Stimulated activated CD4-positive, alpha-beta T cell treated with anti-CD3 and anti-CD28 coated beads, Interleukin-12 subunit alpha, Interleukin-12 subunit beta, amount 100 ng/mL, for 24 hours (primary cell): ENCODE results near the gene CYB561A3.

ENCODE experiments used
- DNase-seq, 2 experiments: peaks; one replicate each; pipeline ENCODE4 v3.0.0-alpha.2; 2020; ENCODE audit warnings: low read depth in 2 of 2

The CYB561A3 gene

DNA sequence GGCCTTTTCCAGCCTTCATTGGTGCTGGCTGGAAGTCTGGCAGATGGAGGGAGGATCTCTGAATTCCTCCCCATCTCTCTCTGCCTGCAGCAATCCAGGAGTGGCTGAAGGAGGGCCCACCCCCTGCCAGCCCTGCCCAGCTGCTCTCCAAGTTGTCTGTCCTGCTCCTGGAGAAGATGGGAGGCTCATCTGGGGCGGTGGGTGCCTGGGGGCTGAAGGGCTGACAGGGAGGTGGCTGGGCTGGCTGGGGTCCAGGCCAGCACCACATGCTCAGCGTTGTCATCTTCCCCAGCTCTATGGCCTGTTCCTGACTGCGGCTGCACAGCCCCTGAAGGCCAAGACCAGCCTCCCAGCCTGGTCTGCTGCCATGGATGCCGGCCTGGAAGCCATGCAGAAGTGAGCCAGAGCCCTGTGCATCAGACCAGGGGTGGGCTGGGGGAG lies 16.5 kb downstream of the CYB561A3 start:
- no peak for DNase-seq

DNA sequence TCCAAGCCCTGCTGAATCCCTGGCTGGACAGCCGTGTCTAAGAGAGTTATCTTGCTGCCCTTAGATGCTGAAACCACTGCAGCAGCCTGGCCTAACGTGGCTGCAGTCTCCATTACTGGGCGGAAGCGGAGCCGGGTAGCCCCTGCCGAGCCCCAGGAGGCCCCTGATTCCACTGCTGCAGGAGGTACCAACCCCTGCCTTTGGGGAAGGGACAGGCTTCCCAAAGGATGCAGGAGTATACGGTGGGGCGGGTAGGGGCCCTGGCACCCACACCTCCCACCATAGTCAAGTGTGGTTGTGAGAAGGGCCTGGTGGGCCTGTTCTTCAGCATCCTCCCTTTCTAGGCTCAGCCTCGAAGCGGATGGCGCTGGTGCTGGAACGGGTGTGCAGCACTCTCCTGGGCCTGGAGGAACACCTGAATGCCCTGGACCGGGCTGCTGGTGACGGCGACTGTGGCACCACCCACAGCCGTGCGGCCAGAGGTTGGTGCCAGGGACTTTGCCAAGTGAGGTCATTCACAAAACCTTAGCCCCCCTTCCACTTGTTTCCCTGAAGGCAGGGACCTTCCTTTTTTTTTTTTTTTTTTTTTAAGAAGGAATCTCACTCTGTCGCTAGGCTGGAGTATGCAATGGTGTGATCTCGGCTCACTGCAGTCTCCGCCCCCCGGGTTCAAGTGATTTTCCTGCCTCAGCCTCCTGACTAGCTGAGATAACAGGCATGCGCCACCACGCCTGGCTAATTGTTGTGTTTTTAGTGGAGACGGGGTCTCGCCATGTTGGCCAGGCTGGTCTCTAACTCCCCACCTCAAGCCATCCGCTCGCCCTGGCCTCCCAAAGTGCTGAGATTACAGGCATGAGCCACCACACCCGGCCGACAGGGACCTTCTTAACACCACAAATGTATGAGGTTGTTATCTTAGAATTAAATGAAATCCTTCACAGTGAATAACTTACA lies 17.6 kb downstream of the CYB561A3 start:
- DNase-seq: no peak

DNA sequence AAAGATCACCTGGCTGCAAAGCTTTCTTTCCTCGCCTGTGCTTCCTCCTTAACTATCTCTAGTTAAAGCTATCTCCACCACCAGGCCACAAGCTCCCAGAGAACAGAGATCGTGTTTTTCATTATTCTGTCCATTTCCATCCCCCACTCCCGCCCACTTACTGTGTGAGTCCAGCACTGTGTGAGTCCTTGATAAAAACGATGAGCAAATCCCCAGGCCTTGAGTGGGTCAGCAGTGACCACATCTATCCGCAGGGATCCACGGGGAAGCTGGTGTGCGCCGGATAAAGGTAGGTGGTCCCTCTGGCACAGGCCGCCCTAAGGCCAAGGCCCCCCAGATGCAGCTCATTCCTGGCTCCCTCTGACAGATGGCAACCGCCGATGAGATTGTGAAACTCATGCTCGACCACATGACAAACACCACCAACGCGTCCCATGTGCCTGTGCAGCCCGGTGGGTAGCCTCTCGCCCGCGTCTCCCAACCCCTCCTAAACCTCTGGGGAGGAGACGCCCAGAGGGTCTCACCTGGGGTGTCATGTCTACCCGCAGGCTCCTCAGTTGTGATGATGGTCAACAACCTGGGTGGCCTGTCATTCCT lies 19.4 kb downstream of the CYB561A3 start:
- no peak for DNase-seq

GRCh38 chr11:61341706-61342105 lies 20.0 kb downstream of the CYB561A3 start:
- DNase-seq: no peak

GRCh38 chr11:61340979-61341378 lies 20.7 kb downstream of the CYB561A3 start:
- no peak for DNase-seq

- DNase-seq: no peak
Measured at GRCh38 chr11:61339490-61339878, 22.2 kb downstream of the CYB561A3 start.

- no peak for DNase-seq
Measured at GRCh38 chr11:61338783-61339489, 22.7 kb downstream of the CYB561A3 start.

GRCh38 chr11:61337706-61338470 lies 23.8 kb downstream of the CYB561A3 start:
- DNase-seq: no peak

DNA sequence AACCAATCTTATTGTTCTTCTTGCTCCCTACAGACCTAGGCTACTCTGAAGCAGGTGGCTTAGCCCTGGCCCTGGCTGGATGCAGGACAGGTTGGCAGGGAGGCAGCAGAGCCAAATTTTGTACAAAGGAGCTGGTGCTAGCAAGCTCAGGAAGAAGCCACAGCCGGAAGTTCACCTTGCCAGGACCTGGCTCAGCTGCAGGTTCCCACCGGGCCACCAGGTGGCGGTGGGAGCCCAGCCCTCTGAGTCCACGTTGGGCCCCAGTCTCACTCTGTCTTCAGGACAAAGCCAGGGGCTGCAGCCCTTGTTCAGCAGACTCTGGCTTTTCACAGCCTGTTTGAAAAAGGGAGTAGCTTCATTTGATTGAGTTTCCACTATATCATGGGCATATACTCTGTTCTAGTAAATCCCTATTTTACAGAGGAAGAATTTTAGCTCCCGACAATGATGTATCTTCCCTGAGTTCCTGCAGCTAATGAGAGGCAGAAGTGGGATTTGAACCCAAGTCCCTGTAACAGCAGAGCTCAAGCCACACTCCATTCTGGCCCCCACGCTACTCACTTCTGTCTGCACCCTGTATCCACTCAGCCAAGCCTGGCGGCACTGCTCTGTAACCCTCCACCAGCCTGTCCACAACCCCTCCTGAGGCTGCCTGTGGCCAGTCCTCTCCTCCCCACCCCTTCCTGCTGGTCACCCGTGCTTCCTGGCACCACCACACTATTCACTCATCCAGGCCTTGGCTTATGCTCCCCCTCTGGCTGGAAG lies 25.3 kb downstream of the CYB561A3 start:
- peak; percentile 63 to 71 for DNase-seq

DNA sequence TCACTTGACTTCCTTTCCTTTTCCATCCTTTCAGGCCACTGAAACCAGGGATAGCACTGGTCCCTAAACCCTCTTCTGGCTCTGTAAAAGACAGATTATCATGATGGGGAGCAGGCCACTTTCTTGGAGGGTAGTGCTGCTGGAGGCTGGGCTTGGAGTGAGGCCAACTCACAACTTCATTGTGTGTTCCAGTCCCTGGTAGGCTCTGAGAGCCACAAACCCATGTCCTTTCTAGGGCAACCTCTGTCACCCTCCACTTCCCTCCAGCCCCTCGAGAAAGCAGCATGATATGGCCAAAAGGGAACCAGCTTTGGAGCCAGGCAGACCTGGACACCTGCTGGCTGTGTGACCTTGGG lies 26.3 kb downstream of the CYB561A3 start:
- no peak for DNase-seq

DNA sequence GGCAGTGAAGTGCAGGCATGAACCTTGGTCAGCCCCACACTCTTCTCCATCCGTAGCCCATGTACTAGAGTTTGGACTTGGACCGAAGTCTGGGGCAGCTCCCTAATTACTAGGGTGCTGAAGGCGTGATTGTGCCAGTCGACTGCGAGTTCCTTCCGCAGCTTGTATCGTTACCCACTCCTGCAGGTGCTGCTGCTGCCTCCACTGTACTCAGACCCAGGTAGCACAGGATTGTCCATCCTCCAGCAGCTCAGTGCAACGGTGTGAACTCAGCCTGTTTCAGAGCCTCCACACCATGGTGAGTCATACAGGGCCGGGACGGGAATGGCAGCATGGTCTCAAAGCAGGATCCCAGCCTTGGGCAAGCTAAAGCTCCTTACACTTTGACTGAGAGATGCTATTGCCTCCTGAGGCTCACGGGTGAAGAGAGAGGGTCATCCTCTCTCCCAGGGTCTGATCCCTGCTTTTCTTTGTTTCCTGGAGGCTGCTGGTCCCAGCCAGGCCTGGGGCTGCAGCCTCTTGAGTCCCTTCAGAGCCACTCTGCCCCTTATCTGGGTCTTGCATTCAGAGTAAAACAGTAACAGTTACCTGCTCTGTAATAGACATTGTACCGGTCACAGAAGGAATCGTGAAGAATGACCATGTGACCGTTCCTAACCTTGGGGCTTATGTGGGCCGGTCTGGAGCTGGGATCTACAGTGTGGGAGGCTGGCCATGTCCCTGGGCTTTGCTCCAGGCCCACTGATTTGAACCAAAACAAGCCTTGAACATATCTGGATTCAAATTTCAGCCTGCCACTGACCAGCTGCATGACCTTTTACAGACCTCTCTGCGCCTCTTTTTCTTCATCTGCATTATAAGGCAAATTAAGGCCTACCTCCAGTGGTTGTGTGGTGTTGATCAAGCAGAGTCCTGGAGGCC lies 27.0 kb downstream of the CYB561A3 start:
- DNase-seq: no peak

- DNase-seq: peak in 1 of 2 experiments; percentile 12
Measured at GRCh38 chr11:61333550-61334433, 27.9 kb downstream of the CYB561A3 start.

DNA sequence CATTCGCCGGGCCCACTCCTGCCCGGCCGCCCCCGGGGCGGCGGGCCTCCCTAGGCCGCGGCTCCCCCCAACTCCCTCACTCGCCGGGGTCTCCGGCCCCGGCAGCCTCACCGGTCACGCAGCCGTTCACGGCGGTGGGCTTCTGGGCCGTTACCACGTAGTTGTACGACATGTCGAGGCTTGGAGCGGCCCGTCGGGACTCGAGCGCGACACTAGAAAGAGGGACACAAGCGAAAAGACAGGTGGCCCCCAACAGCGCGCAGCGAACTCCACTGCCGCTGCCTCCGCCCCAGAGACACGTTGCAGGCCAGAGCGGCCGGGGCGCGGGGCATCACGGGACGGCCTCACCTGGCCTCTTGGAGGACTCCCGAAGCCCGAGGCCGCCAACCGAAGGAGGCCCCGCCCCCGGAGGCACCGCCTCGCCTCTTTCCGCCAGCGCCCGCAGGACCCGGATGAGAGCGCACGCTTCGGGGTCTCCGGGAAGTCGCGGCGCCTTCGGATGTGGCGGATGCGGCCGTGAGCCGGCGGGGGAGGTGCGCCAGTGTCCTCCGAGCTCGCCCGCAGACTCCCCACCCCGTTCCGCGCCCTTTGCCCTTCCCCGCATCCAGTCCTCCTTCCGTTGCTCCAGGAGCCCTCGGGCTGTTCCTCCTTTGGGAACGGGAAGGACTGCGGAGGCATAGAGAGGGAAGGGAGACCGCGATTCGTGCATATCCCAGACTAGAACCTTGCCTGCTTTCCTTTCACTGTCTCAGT lies 28.7 kb downstream of the CYB561A3 start, which contains the start of the genes DDB1 and TKFC:
Gene DDB1 (minus strand): TSS at position 309 of the 753 bp plus-strand sequence. CDS start 137 bp downstream, at position 172.
Gene TKFC (plus strand): TSS at position 432 of the 753 bp plus-strand sequence. CDS start 1,501 bp downstream, outside the sequence.
- DNase-seq: peak; percentile 93 to 96

DNA sequence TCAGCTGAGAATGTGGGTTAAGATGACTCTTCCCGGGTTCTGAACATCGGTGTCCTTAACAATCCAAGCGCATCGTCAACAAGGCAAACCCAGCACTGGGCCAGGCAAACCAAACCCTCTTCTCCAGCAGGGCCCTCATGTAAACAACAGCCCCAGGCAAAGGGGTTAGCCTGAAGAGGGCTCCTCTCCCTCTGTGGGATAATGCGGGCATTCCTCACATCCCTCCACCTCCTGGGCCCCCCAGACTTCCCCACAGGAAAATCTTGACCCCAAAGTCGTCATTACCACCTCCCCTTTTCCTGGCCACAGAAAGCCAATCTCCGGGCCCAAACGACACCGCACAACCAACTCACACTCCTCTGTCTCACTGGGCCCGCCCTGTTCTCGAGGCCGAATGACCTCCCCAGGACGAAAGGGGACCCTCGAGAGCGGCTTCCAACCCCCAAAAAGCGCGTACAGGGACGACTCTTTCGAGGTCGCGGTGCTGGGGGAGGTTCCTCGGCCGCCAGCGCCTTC lies 29.3 kb downstream of the CYB561A3 start:
- no peak for DNase-seq

- no peak for DNase-seq
Measured at GRCh38 chr11:61331651-61332050, 30.0 kb downstream of the CYB561A3 start.

GRCh38 chr11:61329871-61330270 lies 31.8 kb downstream of the CYB561A3 start:
- no peak for DNase-seq

GRCh38 chr11:61328351-61328750 lies 33.3 kb downstream of the CYB561A3 start:
- no peak for DNase-seq

- no peak for DNase-seq
Measured at GRCh38 chr11:61327669-61328071, 34.0 kb downstream of the CYB561A3 start.
